ENCODE measurements around the gene RPS18. TPM values are rescaled to one million over a fixed set of nuclear protein-coding genes. Genes with fewer than 3 reads are reported as not detected.

Gene RPS18
- total and polyA plus RNA-seq, 9 of the 15 experiments (the other 6 are each of a cell fraction or from before 2014, with no cell fraction given): 5,023 to 17,516 (median 8,131) TPM

DNA sequence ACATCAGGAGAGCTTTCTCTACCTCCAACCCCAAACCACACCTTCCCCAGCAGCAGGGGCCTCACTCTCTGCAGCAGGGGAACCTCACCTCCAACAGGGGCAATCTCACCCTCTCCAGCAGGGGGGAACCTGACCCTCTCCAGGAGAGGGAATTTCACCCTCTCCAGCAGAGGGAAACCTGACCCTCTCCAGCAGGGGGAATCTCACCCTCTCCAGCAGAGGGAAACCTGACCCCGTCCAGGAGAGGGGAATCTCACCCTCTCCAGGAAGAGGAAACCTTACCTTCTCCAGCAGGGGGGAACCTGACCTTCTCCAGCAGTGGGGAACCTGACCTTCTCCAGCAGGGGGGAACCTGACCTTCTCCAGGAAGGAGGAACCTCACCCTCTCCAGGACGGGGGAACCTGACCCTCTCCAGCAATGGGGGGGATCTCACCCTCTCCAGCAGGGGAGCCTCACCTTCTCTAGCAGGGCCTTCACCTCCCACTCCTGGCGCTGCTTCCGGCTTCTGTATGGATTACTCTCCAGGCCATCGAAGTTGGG, 8.2 kb downstream of the RPS18 start (continued):
- TF ChIP-seq, protein P1, sequence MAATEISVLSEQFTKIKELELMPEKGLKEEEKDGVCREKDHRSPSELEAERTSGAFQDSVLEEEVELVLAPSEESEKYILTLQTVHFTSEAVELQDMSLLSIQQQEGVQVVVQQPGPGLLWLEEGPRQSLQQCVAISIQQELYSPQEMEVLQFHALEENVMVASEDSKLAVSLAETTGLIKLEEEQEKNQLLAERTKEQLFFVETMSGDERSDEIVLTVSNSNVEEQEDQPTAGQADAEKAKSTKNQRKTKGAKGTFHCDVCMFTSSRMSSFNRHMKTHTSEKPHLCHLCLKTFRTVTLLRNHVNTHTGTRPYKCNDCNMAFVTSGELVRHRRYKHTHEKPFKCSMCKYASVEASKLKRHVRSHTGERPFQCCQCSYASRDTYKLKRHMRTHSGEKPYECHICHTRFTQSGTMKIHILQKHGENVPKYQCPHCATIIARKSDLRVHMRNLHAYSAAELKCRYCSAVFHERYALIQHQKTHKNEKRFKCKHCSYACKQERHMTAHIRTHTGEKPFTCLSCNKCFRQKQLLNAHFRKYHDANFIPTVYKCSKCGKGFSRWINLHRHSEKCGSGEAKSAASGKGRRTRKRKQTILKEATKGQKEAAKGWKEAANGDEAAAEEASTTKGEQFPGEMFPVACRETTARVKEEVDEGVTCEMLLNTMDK (IDR thresholded peaks at IDR 0.05; ENCODE audit: borderline replicate concordance, insufficient read depth, low read depth, low read length, poor library complexity, severe bottlenecking): peak; percentile 65
- TF ChIP-seq HMG20B (CRISPR knock-in tag; IDR thresholded peaks at IDR 0.05) (no peak), TCFL5 (CRISPR knock-in tag; conservative IDR thresholded peaks at IDR 0.05) (no peak), RBM15 (IDR thresholded peaks at IDR 0.05; ENCODE audit: insufficient read depth, low read length) (no peak), MEF2A (IDR thresholded peaks at IDR 0.05; ENCODE audit: control insufficient read depth, low read depth, low read length) (peak; percentile 43; the same call in 1 of the 2 replicates), CBFB (CRISPR knock-in tag; IDR thresholded peaks at IDR 0.05) (no peak), ZNF146 (CRISPR knock-in tag; IDR thresholded peaks at IDR 0.05; ENCODE audit: unreplicated experiment) (no peak), BRD4 (IDR thresholded peaks at IDR 0.05) (no peak), MCM7 (IDR thresholded peaks at IDR 0.05) (no peak), GATAD2A (IDR thresholded peaks at IDR 0.05) (no peak), TBL1XR1 (IDR thresholded peaks at IDR 0.05; ENCODE audit: low read length in 2 of 2) (peak in 1 of 2 experiments; percentile 39; a peak in 1 of 4 replicates), SAFB (IDR thresholded peaks at IDR 0.05; ENCODE audit: borderline replicate concordance, low read depth, low read length) (no peak), MBD2 (IDR thresholded peaks at IDR 0.05; ENCODE audit: borderline replicate concordance, low read depth) (no peak), ARNT (IDR thresholded peaks at IDR 0.05) (no peak)
- TF ChIP-seq, protein P2, sequence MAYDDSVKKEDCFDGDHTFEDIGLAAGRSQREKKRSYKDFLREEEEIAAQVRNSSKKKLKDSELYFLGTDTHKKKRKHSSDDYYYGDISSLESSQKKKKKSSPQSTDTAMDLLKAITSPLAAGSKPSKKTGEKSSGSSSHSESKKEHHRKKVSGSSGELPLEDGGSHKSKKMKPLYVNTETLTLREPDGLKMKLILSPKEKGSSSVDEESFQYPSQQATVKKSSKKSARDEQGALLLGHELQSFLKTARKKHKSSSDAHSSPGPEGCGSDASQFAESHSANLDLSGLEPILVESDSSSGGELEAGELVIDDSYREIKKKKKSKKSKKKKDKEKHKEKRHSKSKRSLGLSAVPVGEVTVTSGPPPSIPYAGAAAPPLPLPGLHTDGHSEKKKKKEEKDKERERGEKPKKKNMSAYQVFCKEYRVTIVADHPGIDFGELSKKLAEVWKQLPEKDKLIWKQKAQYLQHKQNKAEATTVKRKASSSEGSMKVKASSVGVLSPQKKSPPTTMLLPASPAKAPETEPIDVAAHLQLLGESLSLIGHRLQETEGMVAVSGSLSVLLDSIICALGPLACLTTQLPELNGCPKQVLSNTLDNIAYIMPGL (CRISPR knock-in tag; IDR thresholded peaks at IDR 0.05): 0 out of 2 replicates have a peak, but pooled peaks have one; percentile 66
- TF ChIP-seq, protein P3, sequence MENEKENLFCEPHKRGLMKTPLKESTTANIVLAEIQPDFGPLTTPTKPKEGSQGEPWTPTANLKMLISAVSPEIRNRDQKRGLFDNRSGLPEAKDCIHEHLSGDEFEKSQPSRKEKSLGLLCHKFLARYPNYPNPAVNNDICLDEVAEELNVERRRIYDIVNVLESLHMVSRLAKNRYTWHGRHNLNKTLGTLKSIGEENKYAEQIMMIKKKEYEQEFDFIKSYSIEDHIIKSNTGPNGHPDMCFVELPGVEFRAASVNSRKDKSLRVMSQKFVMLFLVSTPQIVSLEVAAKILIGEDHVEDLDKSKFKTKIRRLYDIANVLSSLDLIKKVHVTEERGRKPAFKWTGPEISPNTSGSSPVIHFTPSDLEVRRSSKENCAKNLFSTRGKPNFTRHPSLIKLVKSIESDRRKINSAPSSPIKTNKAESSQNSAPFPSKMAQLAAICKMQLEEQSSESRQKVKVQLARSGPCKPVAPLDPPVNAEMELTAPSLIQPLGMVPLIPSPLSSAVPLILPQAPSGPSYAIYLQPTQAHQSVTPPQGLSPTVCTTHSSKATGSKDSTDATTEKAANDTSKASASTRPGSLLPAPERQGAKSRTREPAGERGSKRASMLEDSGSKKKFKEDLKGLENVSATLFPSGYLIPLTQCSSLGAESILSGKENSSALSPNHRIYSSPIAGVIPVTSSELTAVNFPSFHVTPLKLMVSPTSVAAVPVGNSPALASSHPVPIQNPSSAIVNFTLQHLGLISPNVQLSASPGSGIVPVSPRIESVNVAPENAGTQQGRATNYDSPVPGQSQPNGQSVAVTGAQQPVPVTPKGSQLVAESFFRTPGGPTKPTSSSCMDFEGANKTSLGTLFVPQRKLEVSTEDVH (IDR thresholded peaks at IDR 0.05; ENCODE audit: low read depth, partially characterized antibody): peak; percentile 60
- TF ChIP-seq, protein P4, sequence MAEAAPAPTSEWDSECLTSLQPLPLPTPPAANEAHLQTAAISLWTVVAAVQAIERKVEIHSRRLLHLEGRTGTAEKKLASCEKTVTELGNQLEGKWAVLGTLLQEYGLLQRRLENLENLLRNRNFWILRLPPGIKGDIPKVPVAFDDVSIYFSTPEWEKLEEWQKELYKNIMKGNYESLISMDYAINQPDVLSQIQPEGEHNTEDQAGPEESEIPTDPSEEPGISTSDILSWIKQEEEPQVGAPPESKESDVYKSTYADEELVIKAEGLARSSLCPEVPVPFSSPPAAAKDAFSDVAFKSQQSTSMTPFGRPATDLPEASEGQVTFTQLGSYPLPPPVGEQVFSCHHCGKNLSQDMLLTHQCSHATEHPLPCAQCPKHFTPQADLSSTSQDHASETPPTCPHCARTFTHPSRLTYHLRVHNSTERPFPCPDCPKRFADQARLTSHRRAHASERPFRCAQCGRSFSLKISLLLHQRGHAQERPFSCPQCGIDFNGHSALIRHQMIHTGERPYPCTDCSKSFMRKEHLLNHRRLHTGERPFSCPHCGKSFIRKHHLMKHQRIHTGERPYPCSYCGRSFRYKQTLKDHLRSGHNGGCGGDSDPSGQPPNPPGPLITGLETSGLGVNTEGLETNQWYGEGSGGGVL (CRISPR knock-in tag; IDR thresholded peaks at IDR 0.05): no peak
- TF ChIP-seq, protein P5, sequence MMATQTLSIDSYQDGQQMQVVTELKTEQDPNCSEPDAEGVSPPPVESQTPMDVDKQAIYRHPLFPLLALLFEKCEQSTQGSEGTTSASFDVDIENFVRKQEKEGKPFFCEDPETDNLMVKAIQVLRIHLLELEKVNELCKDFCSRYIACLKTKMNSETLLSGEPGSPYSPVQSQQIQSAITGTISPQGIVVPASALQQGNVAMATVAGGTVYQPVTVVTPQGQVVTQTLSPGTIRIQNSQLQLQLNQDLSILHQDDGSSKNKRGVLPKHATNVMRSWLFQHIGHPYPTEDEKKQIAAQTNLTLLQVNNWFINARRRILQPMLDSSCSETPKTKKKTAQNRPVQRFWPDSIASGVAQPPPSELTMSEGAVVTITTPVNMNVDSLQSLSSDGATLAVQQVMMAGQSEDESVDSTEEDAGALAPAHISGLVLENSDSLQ (IDR thresholded peaks at IDR 0.05): no peak

Measured in K562 (cell line).